H1 (cell line): ENCODE results near the gene NBL1. TPM values are rescaled to one million over a fixed set of nuclear protein-coding genes. Genes with fewer than 3 reads are reported as not detected.

Source experiments
- CTCF ChIA-PET: fragments of 300-600 bp; sonication (Branson Sonifier 250); formaldehyde crosslinking; loops from one replicate; lab custom pipeline; 2021; ENCODE audit not compliant: partially characterized antibody; lab: Charles Lee
- POLR2A ChIA-PET: fragments of 300-600 bp; sonication (Branson Sonifier 250); formaldehyde crosslinking; loops from one replicate; lab custom pipeline; 2021; ENCODE audit warnings: inconsistent platforms; ENCODE audit not compliant: partially characterized antibody; lab: Charles Lee
- DNase-seq, 2 experiments: peaks; one replicate each; pipeline versions ENCODE4 v3.0.0 to v3.0.0-alpha.2; 2010 to 2022; ENCODE audit warnings: low spot score in 2 of 2, low read depth in 1 of 2, mixed read lengths in 1 of 2
- FAIRE-seq: peaks from 2 replicates; lab custom pipeline; 2011; peaks lifted over from hg19 to GRCh38; lab: Jason Lieb, UNC
- H2AFZ ChIP-seq: 2 replicates; pipeline ENCODE4 v1.8.1; 2012; ENCODE audit warnings: low read length, inconsistent platforms
- H2AK5ac ChIP-seq: 2 replicates; pipeline ENCODE4 v1.6.1; 2013; ENCODE audit warnings: low read depth, low read length
- H2BK120ac ChIP-seq: replicated peaks from 2 replicates; pipeline ENCODE3; 2013; ENCODE audit warnings: low read depth, low read length, inconsistent platforms
- H2BK12ac ChIP-seq: 2 replicates; pipeline ENCODE4 v1.6.1; 2013; ENCODE audit warnings: low read depth, low read length
- H2BK15ac ChIP-seq: 2 replicates; pipeline ENCODE4 v1.6.1; 2013; ENCODE audit warnings: low read length
- H2BK20ac ChIP-seq: 2 replicates; pipeline ENCODE4 v1.6.1; 2013; ENCODE audit warnings: low read length
- H2BK5ac ChIP-seq: 2 replicates; pipeline ENCODE4 v1.6.1; 2013; ENCODE audit warnings: low read depth, low read length
- H3K14ac ChIP-seq: 2 replicates; pipeline ENCODE4 v1.6.1; 2013; ENCODE audit warnings: inconsistent platforms; ENCODE audit not compliant: insufficient read length
- H3K18ac ChIP-seq: 2 replicates; pipeline ENCODE4 v1.6.1; 2013; ENCODE audit warnings: low read length; ENCODE audit errors: extremely low read depth
- H3K23ac ChIP-seq: 2 replicates; pipeline ENCODE4 v1.6.1; 2013; ENCODE audit warnings: inconsistent platforms; ENCODE audit not compliant: insufficient read length
- H3K23me2 ChIP-seq: 2 replicates; pipeline ENCODE4 v1.6.1; 2013; ENCODE audit warnings: low read depth, low read length
- H3K27ac ChIP-seq: 2 replicates; pipeline ENCODE4 v1.6.1; 2011; ENCODE audit warnings: low read depth, low read length, inconsistent platforms
- H3K27me3 ChIP-seq, 4 experiments: replicated peaks in 1 of 4; 1 replicate in 1 of 4; 2 replicates in 3 of 4; pipeline versions ENCODE4 v1.6.1 to v1.8.1; 2011 to 2013; ENCODE audit warnings: low read length in 3 of 4, mild to moderate bottlenecking in 3 of 4, inconsistent platforms in 2 of 4, mixed read lengths in 2 of 4, moderate library complexity in 1 of 4; ENCODE audit not compliant: control insufficient read depth in 3 of 4, insufficient read depth in 3 of 4; ENCODE audit errors: extremely low read depth in 1 of 4
- H3K36me3 ChIP-seq, 4 experiments: 2 replicates each; pipeline versions ENCODE4 v1.6.1 to v1.8.1; 2011 to 2013; ENCODE audit warnings: mild to moderate bottlenecking in 4 of 4, low read length in 3 of 4, moderate library complexity in 2 of 4, control low read depth in 1 of 4, inconsistent platforms in 1 of 4; ENCODE audit not compliant: insufficient read depth in 4 of 4, control insufficient read depth in 2 of 4
- H3K4ac ChIP-seq: replicated peaks from 2 replicates; pipeline ENCODE3; 2013; ENCODE audit warnings: low read length, low read depth, mixed read lengths, inconsistent platforms; ENCODE audit not compliant: insufficient read length
- H3K4me1 ChIP-seq, 4 experiments: replicated peaks in 1 of 4; 1 replicate in 1 of 4; 2 replicates in 3 of 4; pipeline versions ENCODE4 v1.6.1 to v1.8.1; 2011 to 2013; ENCODE audit warnings: low read length in 3 of 4, inconsistent platforms in 2 of 4, mixed read lengths in 1 of 4; ENCODE audit not compliant: insufficient read depth in 4 of 4, control insufficient read depth in 3 of 4
- H3K4me2 ChIP-seq, 2 experiments: 2 replicates each; pipeline versions ENCODE4 v1.6.1 to v1.8.1; 2011 to 2013; ENCODE audit warnings: low read depth in 2 of 2, low read length in 2 of 2, control low read depth in 1 of 2, inconsistent platforms in 1 of 2, mild to moderate bottlenecking in 1 of 2; ENCODE audit not compliant: insufficient read depth in 1 of 2
- H3K4me3 ChIP-seq, 4 experiments: fragments of 200-600, 300-600 bp in 1 of 4; sonication (generic), shearing (Covaris generic), sonication (Bioruptor Twin) in 1 of 4; 2 replicates each; pipeline versions ENCODE4 v1.5.1 to v1.8.1; 2011 to 2016; ENCODE audit warnings: low read length in 4 of 4, low read depth in 3 of 4, control low read depth in 2 of 4, inconsistent platforms in 2 of 4, mild to moderate bottlenecking in 2 of 4, mixed read lengths in 1 of 4, moderate library complexity in 1 of 4; ENCODE audit not compliant: insufficient read depth in 2 of 4; ENCODE audit errors: extremely low read depth in 1 of 4
- H3K56ac ChIP-seq: replicated peaks from 2 replicates; pipeline ENCODE3; 2013; ENCODE audit warnings: low read depth, mild to moderate bottlenecking, mixed read lengths, low read length, inconsistent platforms; ENCODE audit not compliant: insufficient read length
- H3K79me1 ChIP-seq: 2 replicates; pipeline ENCODE4 v1.6.1; 2013; ENCODE audit warnings: low read depth, low read length, control low read depth
- H3K79me2 ChIP-seq, 2 experiments: 2 replicates each; pipeline versions ENCODE4 v1.6.1 to v1.8.1; 2012 to 2013; ENCODE audit warnings: low read length in 2 of 2, mild to moderate bottlenecking in 2 of 2, inconsistent platforms in 1 of 2; ENCODE audit not compliant: insufficient read depth in 2 of 2, control insufficient read depth in 1 of 2
- H3K9ac ChIP-seq, 4 experiments: replicated peaks in 1 of 4; 1 replicate in 1 of 4; 2 replicates in 3 of 4; pipeline versions ENCODE4 v1.6.1 to v1.8.1; 2011 to 2013; ENCODE audit warnings: low read depth in 3 of 4, low read length in 3 of 4, control low read depth in 2 of 4, mild to moderate bottlenecking in 2 of 4, moderate library complexity in 2 of 4, inconsistent platforms in 1 of 4; ENCODE audit errors: extremely low read depth in 1 of 4
- H3K9me3 ChIP-seq, 2 experiments: 2 replicates each; pipeline versions ENCODE4 v1.6.1 to v1.8.1; 2012 to 2013; ENCODE audit warnings: mild to moderate bottlenecking in 2 of 2, moderate library complexity in 2 of 2, control low read depth in 1 of 2, inconsistent platforms in 1 of 2, low read depth in 1 of 2, low read length in 1 of 2, mixed read lengths in 1 of 2; ENCODE audit not compliant: insufficient read depth in 2 of 2
- H4K20me1 ChIP-seq, 2 experiments: replicated peaks in 1 of 2; 2 replicates each; pipeline versions ENCODE3 to v1.8.1; 2011 to 2013; ENCODE audit warnings: inconsistent platforms in 2 of 2, low read length in 2 of 2, mild to moderate bottlenecking in 1 of 2; ENCODE audit not compliant: insufficient read depth in 2 of 2, control insufficient read depth in 1 of 2
- H4K5ac ChIP-seq: 2 replicates; pipeline ENCODE4 v1.6.1; 2013; ENCODE audit warnings: low read length, low read depth, mixed read lengths, inconsistent platforms; ENCODE audit not compliant: insufficient read length
- H4K8ac ChIP-seq: 2 replicates; pipeline ENCODE4 v1.8.0; 2013; ENCODE audit warnings: mild to moderate bottlenecking, moderate library complexity, low read length, inconsistent platforms; ENCODE audit not compliant: insufficient read depth; ENCODE audit errors: extremely low read depth
- H4K91ac ChIP-seq: replicated peaks from 2 replicates; pipeline ENCODE3; 2013; ENCODE audit warnings: low read length, mixed read lengths, inconsistent platforms; ENCODE audit not compliant: insufficient read length
- CHD2 ChIP-seq: IDR thresholded peaks from 2 replicates; pipeline ENCODE4 v1.6.1; 2012; ENCODE audit warnings: low read length, improper control_type of control experiment
- CTBP2 ChIP-seq: IDR thresholded peaks from 2 replicates; pipeline ENCODE4 v1.7.0; 2011; ENCODE audit warnings: borderline replicate concordance, mild to moderate bottlenecking, moderate library complexity, mixed read lengths, low read length; ENCODE audit not compliant: insufficient read depth, insufficient read length
- WGBS, 2 experiments: shearing (Covaris generic) in 1 of 2; methylation state at CpG; one replicate each; pipeline versions ENCODE4 v1.1.6 to v1.1.7; 2013 to 2015; ENCODE audit warnings: low lambda C conversion rate in 2 of 2, mixed read lengths in 2 of 2, inconsistent platforms in 1 of 2, low coverage in 1 of 2, missing lambda C conversion rate in 1 of 2; ENCODE audit not compliant: insufficient replicate concordance in 2 of 2, insufficient coverage in 1 of 2, insufficient read length in 1 of 2; ENCODE audit errors: extremely low coverage in 1 of 2, missing lambda C conversion rate in 1 of 2; 5-methylcytosine and 5-hydroxymethylcytosine counted together
- polyA plus RNA-seq, 7 experiments: library from polyadenylated mRNA; depleted of rRNA in 3 of 7; stranded (reverse) in 5 of 7; unstranded in 2 of 7; fragments of >200 nt in 5 of 7; fragments of 200-250 nt in 2 of 7; gene quantifications; 1 replicate in 5 of 7; 2 replicates in 1 of 7; 4 replicates in 1 of 7; pipeline versions ENCODE4 v1.2.1 to v1.2.3, GENCODE V29; 2011 to 2013; ENCODE audit warnings: missing spikeins in 2 of 7, mixed read lengths in 2 of 7
- total RNA-seq: library from RNA; stranded (reverse); fragmentation: NEBNext Ultra II Directional; extraction: Animal tissue kit (Norgen Biotek cat#: 25700); gene quantifications from 2 replicates; pipeline ENCODE4 v1.2.1, GENCODE V29; 2021

Gene NBL1
- total and polyA plus RNA-seq, 2 of the 8 experiments (the other 6 are each of a cell fraction or from before 2014, with no cell fraction given), result 8.7 to 9.7 TPM

DNA sequence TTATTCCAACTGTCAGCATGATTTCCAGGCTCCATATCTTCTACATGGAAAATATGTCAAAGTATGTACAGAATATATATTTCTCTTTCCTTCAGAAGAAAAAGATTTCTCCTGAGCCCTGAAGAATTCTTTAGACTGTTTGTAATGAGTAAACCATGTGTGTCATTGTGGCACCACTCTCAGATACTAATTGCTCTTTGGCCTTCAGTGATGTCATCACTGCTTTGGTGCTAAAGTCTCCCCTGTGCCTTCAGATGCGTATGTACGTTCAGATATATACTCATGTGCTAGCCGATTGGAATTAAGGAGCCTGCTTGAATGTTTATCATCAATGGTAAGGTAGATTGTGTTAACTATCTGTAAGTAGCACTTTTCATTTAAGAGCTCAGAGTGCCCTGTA, 20.6 kb upstream of the NBL1 start:
- Histone ChIP-seq H2AK5ac (no peak overlapping the region), H4K20me1 (peaks cover 0 to 4% of the 10 kb centered on the region in 2 experiments), H3K9ac (no peak overlapping the region), H2BK12ac (no peak overlapping the region), H3K27me3 (no peaks in the 10 kb centered on the region), H2BK15ac (no peak overlapping the region), H3K9me3 (no peaks in the 10 kb centered on the region), H3K79me1 (no peaks in the 10 kb centered on the region; the same call in 1 of the 2 replicates), H3K36me3 (peaks cover 0 to 20% (median 18%) of the 10 kb centered on the region in 4 experiments; a peak in 7 of 8 replicates), H4K5ac (no peak overlapping the region), H3K4me1 (peaks cover 0 to 10% (median 2%) of the 10 kb centered on the region in 4 experiments; a peak in 3 of 7 replicates), H2BK20ac (no peak overlapping the region), H2BK120ac (no peak overlapping the region), H2AFZ (no peak overlapping the region), H3K14ac (no peak overlapping the region), H3K56ac (no peak overlapping the region), H3K23me2 (no peaks in the 10 kb centered on the region), H3K4ac (no peak overlapping the region), H3K4me3 (no peak overlapping the region), H3K4me2 (no peak overlapping the region), H3K18ac (no peak overlapping the region), H3K23ac (no peak overlapping the region), H3K27ac (no peak overlapping the region), H2BK5ac (no peak overlapping the region), H3K79me2 (peaks cover 0 to 26% of the 10 kb centered on the region in 2 experiments; a peak in 2 of 4 replicates), H4K8ac (no peak overlapping the region), H4K91ac (no peak overlapping the region)
- FAIRE-seq (no peak), DNase-seq (no peak)
- POLR2A ChIA-PET, result no interaction called here
- CTCF ChIA-PET, result interaction anchor here (1.0 to 1.5 kb wide), 4 partner anchors 9 to 15 kb away, joined by 3 to 5 read pairs (median 3); no protein-coding TSS in a partner anchor
- WGBS, 2 experiments, result 98% methylated on average over 3 of the region's 3 CpGs; no CpG with 5 or more reads in 1 of the 2 experiments
- TF ChIP-seq CHD2, result no peak
- TF ChIP-seq CTBP2, result no peak
